PFSK-1 (cell line): Measurements from ENCODE around the gene B9D2.
A peak's percentile ranks its signal among the peaks of the same experiment; 100 is the strongest.

Source experiments
- POLR2AphosphoS5 ChIP-seq: IDR thresholded peaks from 2 replicates; pipeline ENCODE4 v1.6.1; 2012; ENCODE audit warnings: low read depth, mild to moderate bottlenecking, control low read depth, low read length, moderate library complexity
- REST ChIP-seq, 2 experiments: IDR thresholded peaks; 2 replicates each; pipeline versions ENCODE4 v1.6.1 to v1.8.0; 2011 to 2012; ENCODE audit warnings: low read depth in 2 of 2, low read length in 2 of 2, control low read depth in 1 of 2, inconsistent platforms in 1 of 2, mild to moderate bottlenecking in 1 of 2, moderate library complexity in 1 of 2; ENCODE audit not compliant: insufficient read depth in 1 of 2
- TAF1 ChIP-seq: IDR thresholded peaks from 2 replicates; pipeline ENCODE4 v1.6.1; 2012; ENCODE audit warnings: low read length, control low read depth, borderline replicate concordance; ENCODE audit not compliant: insufficient read depth

GRCh38 chr19:41308450-41309179 is 55.3 kb downstream of the B9D2 start:
- TF ChIP-seq REST (IDR thresholded peaks at IDR 0.05; ENCODE audit: insufficient read depth in 1 of 2, low read depth in 2 of 2, low read length in 2 of 2) (0 out of 4 replicates have a peak, but pooled peaks of 1 of the 2 experiments have one; percentile 3), POLR2AphosphoS5 (peak; percentile 74), TAF1 (no peak)
